Peyer's patch (tissue), 4 donors: Measurements from ENCODE around the gene DST. TPM values are rescaled to one million over a fixed set of nuclear protein-coding genes. Genes with fewer than 3 reads are reported as not detected.

ENCODE experiments used
- DNase-seq, 3 donors: peaks; one replicate each; pipeline ENCODE4 v3.0.0-alpha.2; 2017 to 2019
- H3K27ac ChIP-seq, 4 donors: fragments of 200-600 bp; sonication (generic); one replicate each; pipeline ENCODE4 v1.5.1; 2016 to 2019
- H3K27me3 ChIP-seq, 2 donors: fragments of 200-600 bp; sonication (generic); one replicate each; pipeline ENCODE4 v1.5.1; 2019
- H3K36me3 ChIP-seq, 3 donors: fragments of 200-600 bp; sonication (generic); one replicate each; pipeline ENCODE4 v1.5.1; 2016 to 2019
- H3K4me1 ChIP-seq, 4 donors: fragments of 200-600 bp; sonication (generic); one replicate each; pipeline ENCODE4 v1.5.1; 2016 to 2019
- H3K4me3 ChIP-seq, 4 donors: fragments of 200-600 bp; sonication (generic); 1 replicate in 3 of 4; 2 replicates in 1 of 4; pipeline ENCODE4 v1.5.1; 2016 to 2019; ENCODE audit warnings: mild to moderate bottlenecking in 1 of 4
- H3K9me3 ChIP-seq, 4 donors: fragments of 200-600 bp; sonication (generic); one replicate each; pipeline ENCODE4 v1.5.1; 2016 to 2019; ENCODE audit warnings: mild to moderate bottlenecking in 1 of 4
- POLR2A ChIP-seq, 2 donors: fragments of 450-650 bp; IDR thresholded peaks; one replicate each; pipeline ENCODE4 v1.5.1; 2017; ENCODE audit warnings: antibody characterized with exemption in 2 of 2, mild to moderate bottlenecking in 2 of 2, moderate library complexity in 2 of 2
- total RNA-seq, 4 donors: library from RNA; depleted of rRNA; stranded (reverse); fragments of >200 nt; gene quantifications; one replicate each; pipeline ENCODE4 v1.1.0, GENCODE V29; 2016
- TF ChIP-seq, protein P1 (sequence below), 6 experiments: fragments of 450-650 bp in 4 of 6; fragments of 200-600 bp in 2 of 6; sonication (generic) in 1 of 6; IDR thresholded peaks; one replicate each; pipeline ENCODE4 v1.5.1; 2017 to 2019; ENCODE audit warnings: antibody characterized with exemption in 6 of 6, mild to moderate bottlenecking in 3 of 6, moderate library complexity in 1 of 6

Gene DST
- total RNA-seq, 4 donors from 2014 or later, result 243 to 320 (median 285) TPM

DNA sequence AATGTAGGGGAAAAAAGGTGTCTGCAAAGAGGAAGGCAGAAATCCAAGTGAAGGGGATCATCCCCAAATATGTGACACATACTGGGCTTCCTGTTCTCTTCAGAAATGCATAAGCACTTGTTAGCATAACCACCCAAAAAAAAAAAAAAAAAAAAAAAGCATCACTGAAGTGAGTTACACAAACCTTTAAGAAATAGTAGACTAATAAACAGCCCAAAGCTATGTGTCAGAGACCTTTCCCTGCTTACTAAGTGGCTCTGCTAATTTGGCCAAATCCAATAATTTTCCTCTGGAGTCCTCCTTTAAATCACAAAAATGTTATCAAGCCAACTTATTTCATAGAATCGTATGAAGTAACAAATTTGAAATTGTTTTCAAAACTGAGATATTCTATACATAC lies 7.5 kb upstream of the DST start:
- peaks cover 0 to 18% (median 0%) of the 10 kb centered on the region in 4 donors for H3K4me1 ChIP-seq
- no peak overlapping the region for H3K27ac ChIP-seq
- H3K9me3 ChIP-seq, result no peaks in the 10 kb centered on the region
- no peak for TF ChIP-seq POLR2A (IDR thresholded peaks at IDR 0.05)
- TF ChIP-seq, protein P1, sequence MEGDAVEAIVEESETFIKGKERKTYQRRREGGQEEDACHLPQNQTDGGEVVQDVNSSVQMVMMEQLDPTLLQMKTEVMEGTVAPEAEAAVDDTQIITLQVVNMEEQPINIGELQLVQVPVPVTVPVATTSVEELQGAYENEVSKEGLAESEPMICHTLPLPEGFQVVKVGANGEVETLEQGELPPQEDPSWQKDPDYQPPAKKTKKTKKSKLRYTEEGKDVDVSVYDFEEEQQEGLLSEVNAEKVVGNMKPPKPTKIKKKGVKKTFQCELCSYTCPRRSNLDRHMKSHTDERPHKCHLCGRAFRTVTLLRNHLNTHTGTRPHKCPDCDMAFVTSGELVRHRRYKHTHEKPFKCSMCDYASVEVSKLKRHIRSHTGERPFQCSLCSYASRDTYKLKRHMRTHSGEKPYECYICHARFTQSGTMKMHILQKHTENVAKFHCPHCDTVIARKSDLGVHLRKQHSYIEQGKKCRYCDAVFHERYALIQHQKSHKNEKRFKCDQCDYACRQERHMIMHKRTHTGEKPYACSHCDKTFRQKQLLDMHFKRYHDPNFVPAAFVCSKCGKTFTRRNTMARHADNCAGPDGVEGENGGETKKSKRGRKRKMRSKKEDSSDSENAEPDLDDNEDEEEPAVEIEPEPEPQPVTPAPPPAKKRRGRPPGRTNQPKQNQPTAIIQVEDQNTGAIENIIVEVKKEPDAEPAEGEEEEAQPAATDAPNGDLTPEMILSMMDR (IDR thresholded peaks at IDR 0.05), result no peak
- no peak overlapping the region for H3K4me3 ChIP-seq
- no peak for DNase-seq
- H3K27me3 ChIP-seq, result no peaks in the 10 kb centered on the region
- H3K36me3 ChIP-seq, result peaks cover 0 to 22% (median 0%) of the 10 kb centered on the region in 3 donors

DNA sequence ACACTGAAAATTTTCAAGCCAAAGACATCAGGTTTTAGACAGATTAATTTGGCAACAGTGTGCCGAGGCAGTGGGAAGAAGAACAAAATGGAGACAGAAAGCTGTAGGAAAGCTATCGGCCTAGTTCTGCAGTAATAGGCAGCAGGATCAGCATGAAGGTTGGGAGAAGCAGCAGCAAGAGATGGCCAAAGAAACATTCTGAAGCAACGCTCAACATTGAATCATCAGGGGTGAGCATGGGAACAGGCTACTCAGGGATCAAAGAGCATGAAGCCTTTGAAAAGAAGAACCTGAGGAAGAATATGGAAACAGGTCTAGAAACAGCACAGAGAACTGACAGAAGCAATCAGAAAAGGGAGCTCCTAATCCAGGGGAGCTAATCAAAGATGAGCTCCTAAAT lies 7.1 kb upstream of the DST start:
- peaks cover 0 to 18% (median 0%) of the 10 kb centered on the region in 4 donors for H3K4me1 ChIP-seq
- TF ChIP-seq, protein P1 (IDR thresholded peaks at IDR 0.05), result no peak
- no peak for TF ChIP-seq POLR2A (IDR thresholded peaks at IDR 0.05)
- no peak overlapping the region for H3K4me3 ChIP-seq
- H3K36me3 ChIP-seq, result peaks cover 0 to 26% (median 0%) of the 10 kb centered on the region in 3 donors
- H3K27me3 ChIP-seq, result no peaks in the 10 kb centered on the region
- peak overlapping the region in 1 of 4 donors; percentile 17 for H3K27ac ChIP-seq
- H3K9me3 ChIP-seq, result no peaks in the 10 kb centered on the region
- DNase-seq, result no peak

DNA sequence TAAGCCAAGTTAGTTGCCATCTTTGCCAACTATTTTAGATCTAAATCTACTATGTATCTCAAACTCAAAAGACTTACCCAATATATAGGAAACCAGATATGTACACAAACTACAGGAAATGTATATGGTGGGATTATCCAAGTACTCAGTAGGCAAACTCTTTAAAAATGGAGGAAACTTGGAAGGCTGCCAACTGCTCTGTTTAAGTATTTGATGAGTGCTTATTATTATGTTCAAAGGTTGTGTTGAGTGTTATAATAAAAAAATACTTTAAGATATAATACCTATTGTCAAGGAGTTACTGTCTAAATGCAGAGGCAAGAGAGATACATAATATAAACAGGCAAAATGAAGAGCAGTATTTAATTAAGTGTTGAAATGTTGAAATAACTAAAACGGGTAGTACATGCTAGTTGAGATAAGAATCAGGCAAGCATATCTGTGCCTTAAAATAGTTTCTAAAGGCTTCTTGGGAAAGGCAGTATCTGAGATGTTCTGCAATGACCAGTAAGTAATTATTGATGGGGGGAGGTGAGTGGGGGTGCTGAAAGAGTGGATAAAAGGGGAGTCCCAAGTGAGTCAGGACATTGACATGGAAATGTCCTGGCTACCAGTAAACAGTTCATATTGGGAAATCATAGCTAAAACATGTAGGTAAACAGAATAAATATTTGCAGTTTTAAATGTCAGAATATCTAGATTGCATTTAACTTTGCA lies 6.5 kb upstream of the DST start:
- no peak for DNase-seq
- H3K4me3 ChIP-seq, result no peak overlapping the region
- TF ChIP-seq, protein P1 (IDR thresholded peaks at IDR 0.05), result no peak
- TF ChIP-seq POLR2A (IDR thresholded peaks at IDR 0.05), result no peak
- H3K4me1 ChIP-seq, result peaks cover 0 to 18% (median 0%) of the 10 kb centered on the region in 4 donors
- no peaks in the 10 kb centered on the region for H3K9me3 ChIP-seq
- peaks cover 0 to 29% (median 0%) of the 10 kb centered on the region in 3 donors for H3K36me3 ChIP-seq
- H3K27ac ChIP-seq, result peak overlapping the region in 1 of 4 donors; percentile 17
- H3K27me3 ChIP-seq, result no peaks in the 10 kb centered on the region

DNA sequence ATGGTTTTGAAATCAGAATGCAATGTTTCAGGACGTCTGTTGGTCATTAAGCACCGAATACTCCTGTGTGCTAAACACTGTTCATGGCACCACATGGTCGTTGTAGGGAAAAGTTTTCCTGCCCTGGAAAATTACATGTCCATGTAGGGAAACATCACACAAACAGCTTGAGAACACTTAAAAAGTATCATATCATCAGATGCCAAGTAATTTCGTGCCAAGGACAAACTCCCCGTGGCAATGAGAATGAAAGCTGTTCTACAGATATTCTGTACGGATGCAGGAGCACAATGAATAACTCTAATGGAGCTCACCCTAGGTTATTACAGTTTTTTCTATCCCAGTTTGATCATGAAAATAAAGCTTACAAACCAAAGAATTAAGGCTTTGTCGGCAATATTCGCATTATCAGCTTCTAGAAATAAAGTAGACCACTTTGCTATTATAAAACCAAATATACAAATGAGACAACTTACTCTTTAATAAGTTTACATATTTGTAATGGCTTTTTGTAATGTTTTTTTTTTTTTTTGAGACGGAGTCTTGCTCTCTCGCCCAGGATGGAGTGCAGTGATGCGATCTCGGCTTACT lies 4.6 kb upstream of the DST start:
- TF ChIP-seq, protein P1 (IDR thresholded peaks at IDR 0.05), result no peak
- TF ChIP-seq POLR2A (IDR thresholded peaks at IDR 0.05), result no peak
- Histone ChIP-seq H3K4me1 (peaks cover 0 to 13% (median 0%) of the 10 kb centered on the region in 4 donors), H3K36me3 (peaks cover 0 to 29% (median 0%) of the 10 kb centered on the region in 3 donors), H3K9me3 (no peaks in the 10 kb centered on the region), H3K27ac (no peak overlapping the region), H3K27me3 (no peaks in the 10 kb centered on the region), H3K4me3 (no peak overlapping the region)
- no peak for DNase-seq

DNA sequence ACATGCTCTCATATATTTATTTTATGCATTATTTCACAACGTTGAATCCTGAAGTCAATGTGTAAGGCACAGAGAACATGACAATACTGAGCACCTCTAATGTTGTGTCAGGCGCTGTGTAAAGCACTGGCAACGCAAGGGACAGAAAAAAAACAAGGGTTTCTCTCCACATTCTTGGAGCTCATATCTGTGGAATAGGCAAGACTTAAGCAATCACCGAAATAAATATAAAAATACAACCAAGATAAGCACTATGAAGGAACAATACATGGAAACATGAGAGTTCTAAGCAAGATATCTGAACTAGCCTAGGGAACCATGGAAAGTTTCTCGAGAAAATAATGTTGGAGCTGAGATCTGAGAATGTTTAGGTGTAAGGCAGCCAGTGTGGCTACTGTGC lies 1.7 kb upstream of the DST start:
- H3K9me3 ChIP-seq, result no peaks in the 10 kb centered on the region
- TF ChIP-seq, protein P1 (IDR thresholded peaks at IDR 0.05), result no peak
- TF ChIP-seq POLR2A (IDR thresholded peaks at IDR 0.05), result no peak
- H3K27ac ChIP-seq, result no peak overlapping the region
- DNase-seq, result no peak
- H3K4me1 ChIP-seq, result peaks cover 0 to 2% (median 0%) of the 10 kb centered on the region in 4 donors
- H3K36me3 ChIP-seq, result peaks cover 0 to 41% (median 0%) of the 10 kb centered on the region in 3 donors
- no peaks in the 10 kb centered on the region for H3K27me3 ChIP-seq
- H3K4me3 ChIP-seq, result no peak overlapping the region
